ENCODE results near the gene LHFPL3. TPM values are rescaled to one million over a fixed set of nuclear protein-coding genes. Genes with fewer than 3 reads are reported as not detected.

Gene LHFPL3
- total RNA-seq, 1 experiment from 2014 or later, result not detected

DNA sequence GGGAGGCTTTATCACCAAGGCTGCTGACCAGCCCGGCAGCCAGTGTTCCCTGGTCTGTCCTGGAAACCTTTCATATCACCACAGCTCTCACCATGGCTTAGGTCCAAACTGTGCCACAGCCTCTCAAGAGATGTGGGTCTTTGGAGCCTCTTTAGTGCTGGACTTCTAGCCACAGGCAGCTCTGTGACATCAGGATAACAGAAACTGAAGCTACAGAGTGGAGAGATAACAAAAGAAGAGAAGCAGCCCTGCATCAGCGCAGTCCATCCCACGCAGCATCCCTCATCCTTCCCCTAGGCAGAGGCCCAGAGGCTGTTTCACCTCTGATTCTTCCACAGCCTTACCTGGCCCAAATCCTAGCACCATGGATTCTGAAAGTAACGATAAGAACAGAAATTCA, 497.7 kb downstream of the LHFPL3 start:
- Histone ChIP-seq H3K36me3 (ENCODE audit: control insufficient read depth in 1 of 2, insufficient read depth in 2 of 2, low read length in 2 of 2) (no peaks in the 10 kb centered on the region), H3K27me3 (ENCODE audit: insufficient read depth, low read length) (no peaks in the 10 kb centered on the region), H3K9me2 (ENCODE audit: insufficient read depth) (no peaks in the 10 kb centered on the region), H3K4me2 (ENCODE audit: low read length) (no peak overlapping the region), H3K79me2 (ENCODE audit: insufficient read depth, low read length) (no peaks in the 10 kb centered on the region), H4K20me1 (ENCODE audit: insufficient read depth) (no peaks in the 10 kb centered on the region), H2AFZ (ENCODE audit: low read depth, low read length, poor library complexity, severe bottlenecking) (no peak overlapping the region), H3K4me1 (ENCODE audit: control insufficient read depth in 1 of 2, insufficient read depth in 2 of 2, low read length in 2 of 2) (no peaks in the 10 kb centered on the region), H3K9me3 (ENCODE audit: control insufficient read depth in 1 of 2, insufficient read depth in 1 of 2, low read depth in 1 of 2, low read length in 2 of 2) (no peaks in the 10 kb centered on the region), H3K4me3 (replicated peaks in 1 of 2; ENCODE audit: low read depth in 1 of 2, low read length in 2 of 2) (no peak overlapping the region), H3K9ac (ENCODE audit: low read length) (no peak overlapping the region), H3K27ac (ENCODE audit: low read depth, low read length) (no peak overlapping the region)
- ChIA-PET CTCF (no interaction called here), POLR2A (no interaction called here), RAD21 (ENCODE audit: low non-redundant PET in 1 of 2, low total read pairs in 2 of 2, uncharacterized antibody in 2 of 2, unreplicated experiment in 2 of 2) (no interaction called here)
- DNase-seq (ENCODE audit: low read depth, low spot score), result no peak
- intact Hi-C loops (cut with micrococcal nuclease), result no loop called here
- ATAC-seq, result no peak
- TF ChIP-seq, protein P1, sequence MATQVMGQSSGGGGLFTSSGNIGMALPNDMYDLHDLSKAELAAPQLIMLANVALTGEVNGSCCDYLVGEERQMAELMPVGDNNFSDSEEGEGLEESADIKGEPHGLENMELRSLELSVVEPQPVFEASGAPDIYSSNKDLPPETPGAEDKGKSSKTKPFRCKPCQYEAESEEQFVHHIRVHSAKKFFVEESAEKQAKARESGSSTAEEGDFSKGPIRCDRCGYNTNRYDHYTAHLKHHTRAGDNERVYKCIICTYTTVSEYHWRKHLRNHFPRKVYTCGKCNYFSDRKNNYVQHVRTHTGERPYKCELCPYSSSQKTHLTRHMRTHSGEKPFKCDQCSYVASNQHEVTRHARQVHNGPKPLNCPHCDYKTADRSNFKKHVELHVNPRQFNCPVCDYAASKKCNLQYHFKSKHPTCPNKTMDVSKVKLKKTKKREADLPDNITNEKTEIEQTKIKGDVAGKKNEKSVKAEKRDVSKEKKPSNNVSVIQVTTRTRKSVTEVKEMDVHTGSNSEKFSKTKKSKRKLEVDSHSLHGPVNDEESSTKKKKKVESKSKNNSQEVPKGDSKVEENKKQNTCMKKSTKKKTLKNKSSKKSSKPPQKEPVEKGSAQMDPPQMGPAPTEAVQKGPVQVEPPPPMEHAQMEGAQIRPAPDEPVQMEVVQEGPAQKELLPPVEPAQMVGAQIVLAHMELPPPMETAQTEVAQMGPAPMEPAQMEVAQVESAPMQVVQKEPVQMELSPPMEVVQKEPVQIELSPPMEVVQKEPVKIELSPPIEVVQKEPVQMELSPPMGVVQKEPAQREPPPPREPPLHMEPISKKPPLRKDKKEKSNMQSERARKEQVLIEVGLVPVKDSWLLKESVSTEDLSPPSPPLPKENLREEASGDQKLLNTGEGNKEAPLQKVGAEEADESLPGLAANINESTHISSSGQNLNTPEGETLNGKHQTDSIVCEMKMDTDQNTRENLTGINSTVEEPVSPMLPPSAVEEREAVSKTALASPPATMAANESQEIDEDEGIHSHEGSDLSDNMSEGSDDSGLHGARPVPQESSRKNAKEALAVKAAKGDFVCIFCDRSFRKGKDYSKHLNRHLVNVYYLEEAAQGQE (IDR thresholded peaks at IDR 0.05; ENCODE audit: low read depth), result no peak
- no peak for TF ChIP-seq EZH2phosphoT487 (IDR thresholded peaks at IDR 0.05; ENCODE audit: borderline replicate concordance)
- no peak for TF ChIP-seq EGR1 (IDR thresholded peaks at IDR 0.05; ENCODE audit: low read depth)
- TF ChIP-seq SP1 (IDR thresholded peaks at IDR 0.05; ENCODE audit: low read depth), result no peak
- TF ChIP-seq EZH2 (IDR thresholded peaks at IDR 0.05), result no peak
- TF ChIP-seq POLR2A (IDR thresholded peaks at IDR 0.05; ENCODE audit: borderline replicate concordance, extremely low read depth, insufficient read depth, insufficient read length), result no peak
- no peak for TF ChIP-seq FOSL1 (IDR thresholded peaks at IDR 0.05; ENCODE audit: low read depth)
- no peak for TF ChIP-seq ELF1 (IDR thresholded peaks at IDR 0.05; ENCODE audit: borderline replicate concordance, low read depth)
- no peak for TF ChIP-seq RAD21 (IDR thresholded peaks at IDR 0.05; ENCODE audit: low read depth)
- no peak for TF ChIP-seq ZNF274 (IDR thresholded peaks at IDR 0.05; ENCODE audit: low read depth, low read length)
- TF ChIP-seq SIN3A (IDR thresholded peaks at IDR 0.05; ENCODE audit: low read depth), result no peak
- no peak for TF ChIP-seq SRF (IDR thresholded peaks at IDR 0.05; ENCODE audit: low read depth)
- TF ChIP-seq ZFX (IDR thresholded peaks at IDR 0.05), result no peak
- TF ChIP-seq, protein P2, sequence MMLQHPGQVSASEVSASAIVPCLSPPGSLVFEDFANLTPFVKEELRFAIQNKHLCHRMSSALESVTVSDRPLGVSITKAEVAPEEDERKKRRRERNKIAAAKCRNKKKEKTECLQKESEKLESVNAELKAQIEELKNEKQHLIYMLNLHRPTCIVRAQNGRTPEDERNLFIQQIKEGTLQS (IDR thresholded peaks at IDR 0.05), result no peak
- no peak for TF ChIP-seq JUND (IDR thresholded peaks at IDR 0.05)
- no peak for TF ChIP-seq CBX3 (IDR thresholded peaks at IDR 0.05; ENCODE audit: low read depth)
- TF ChIP-seq CTCF (IDR thresholded peaks at IDR 0.05 in 2 of 3, conservative IDR thresholded peaks at IDR 0.05 in 1 of 3; ENCODE audit: borderline replicate concordance in 1 of 3, insufficient read depth in 1 of 3, low read depth in 2 of 3, low read length in 2 of 3), result no peak
- TF ChIP-seq CEBPB (IDR thresholded peaks at IDR 0.05; ENCODE audit: low read depth), result no peak
- TF ChIP-seq TCF7L2 (IDR thresholded peaks at IDR 0.05; ENCODE audit: borderline replicate concordance, extremely low read depth, insufficient read depth, insufficient read length), result no peak
- BruUV-seq (replicated peaks), result no TSS peak
